GM12878 (cell line): ENCODE results near the gene COL4A1.

ENCODE experiments used
- EZH2 ChIP-seq: IDR thresholded peaks from 2 replicates; pipeline ENCODE4 v1.6.1; 2012; ENCODE audit warnings: low read depth, mild to moderate bottlenecking, control low read depth, inconsistent platforms, low read length, borderline replicate concordance; ENCODE audit not compliant: control insufficient read depth
- NBN ChIP-seq: fragments of 450-650 bp; IDR thresholded peaks from 2 replicates; pipeline ENCODE4 v1.6.1; 2016
- NFYB ChIP-seq: IDR thresholded peaks from 2 replicates; pipeline ENCODE4 v1.6.1; 2011; ENCODE audit warnings: low read depth, mild to moderate bottlenecking, low read length, improper control_type of control experiment, moderate library complexity; ENCODE audit not compliant: insufficient read depth
- POLR2AphosphoS5 ChIP-seq: IDR thresholded peaks from 2 replicates; pipeline ENCODE4 v1.6.1; 2011; ENCODE audit warnings: mild to moderate bottlenecking, low read length, inconsistent platforms
- RAD21 ChIP-seq: IDR thresholded peaks from 2 replicates; pipeline ENCODE4 v1.6.1; 2011; ENCODE audit warnings: mild to moderate bottlenecking, low read depth, low read length, moderate library complexity; ENCODE audit not compliant: insufficient read depth
- RFX5 ChIP-seq: IDR thresholded peaks from 2 replicates; pipeline ENCODE4 v1.6.1; 2011; ENCODE audit warnings: low read depth, low read length, improper control_type of control experiment
- SREBF2 ChIP-seq: IDR thresholded peaks from 2 replicates; pipeline ENCODE4 v1.6.1; 2012; ENCODE audit warnings: mild to moderate bottlenecking, low read length
- TF ChIP-seq, protein P1 (sequence below): IDR thresholded peaks from 2 replicates; pipeline ENCODE4 v1.6.1; 2012; ENCODE audit warnings: mild to moderate bottlenecking, low read depth, low read length
- TF ChIP-seq, protein P2 (sequence below), 3 experiments: IDR thresholded peaks in 2 of 3; conservative IDR thresholded peaks in 1 of 3; 2 replicates each; pipeline ENCODE4 v1.5.1; 2011; ENCODE audit warnings: low read depth in 3 of 3, low read length in 3 of 3, mild to moderate bottlenecking in 3 of 3, control low read depth in 2 of 3, moderate library complexity in 2 of 3, inconsistent platforms in 1 of 3, mixed read lengths in 1 of 3; ENCODE audit not compliant: control insufficient read depth in 2 of 3, insufficient read depth in 1 of 3; ENCODE audit errors: extremely low read depth in 1 of 3
- TF ChIP-seq, protein P3 (sequence below): IDR thresholded peaks from 2 replicates; pipeline ENCODE4 v1.6.1; 2011; ENCODE audit warnings: low read depth, mild to moderate bottlenecking, low read length, moderate library complexity, borderline replicate concordance; ENCODE audit errors: extremely low read depth
- TF ChIP-seq, protein P4 (sequence below): fragments of 450-650 bp; IDR thresholded peaks from 2 replicates; pipeline ENCODE4 v1.6.1; 2018; ENCODE audit warnings: mild to moderate bottlenecking, low read depth, moderate library complexity; ENCODE audit not compliant: partially characterized antibody

DNA sequence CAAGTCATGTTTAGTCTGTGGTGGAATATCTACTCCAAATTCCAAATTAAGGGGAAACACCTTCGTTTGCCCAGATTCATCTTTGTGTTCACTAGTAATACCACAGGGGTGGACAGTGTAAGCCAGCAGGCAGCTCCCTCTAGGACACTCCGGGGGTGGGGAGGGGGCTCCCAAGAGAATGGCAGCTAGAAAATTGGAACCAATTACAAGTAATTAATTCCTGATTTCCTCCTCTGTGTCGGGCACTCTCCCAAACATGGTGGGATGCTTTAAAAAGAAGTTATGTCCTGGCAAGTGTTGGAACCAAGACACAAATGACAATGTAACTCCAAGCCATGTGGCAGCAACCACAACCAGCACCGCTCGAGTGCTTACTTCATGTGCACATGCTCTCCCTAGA lies 5.9 kb downstream of the COL4A1 start:
- TF ChIP-seq EZH2 (no peak), RAD21 (no peak), NFYB (no peak), POLR2AphosphoS5 (no peak), NBN (no peak), SREBF2 (no peak), RFX5 (no peak)
- TF ChIP-seq, protein P1, sequence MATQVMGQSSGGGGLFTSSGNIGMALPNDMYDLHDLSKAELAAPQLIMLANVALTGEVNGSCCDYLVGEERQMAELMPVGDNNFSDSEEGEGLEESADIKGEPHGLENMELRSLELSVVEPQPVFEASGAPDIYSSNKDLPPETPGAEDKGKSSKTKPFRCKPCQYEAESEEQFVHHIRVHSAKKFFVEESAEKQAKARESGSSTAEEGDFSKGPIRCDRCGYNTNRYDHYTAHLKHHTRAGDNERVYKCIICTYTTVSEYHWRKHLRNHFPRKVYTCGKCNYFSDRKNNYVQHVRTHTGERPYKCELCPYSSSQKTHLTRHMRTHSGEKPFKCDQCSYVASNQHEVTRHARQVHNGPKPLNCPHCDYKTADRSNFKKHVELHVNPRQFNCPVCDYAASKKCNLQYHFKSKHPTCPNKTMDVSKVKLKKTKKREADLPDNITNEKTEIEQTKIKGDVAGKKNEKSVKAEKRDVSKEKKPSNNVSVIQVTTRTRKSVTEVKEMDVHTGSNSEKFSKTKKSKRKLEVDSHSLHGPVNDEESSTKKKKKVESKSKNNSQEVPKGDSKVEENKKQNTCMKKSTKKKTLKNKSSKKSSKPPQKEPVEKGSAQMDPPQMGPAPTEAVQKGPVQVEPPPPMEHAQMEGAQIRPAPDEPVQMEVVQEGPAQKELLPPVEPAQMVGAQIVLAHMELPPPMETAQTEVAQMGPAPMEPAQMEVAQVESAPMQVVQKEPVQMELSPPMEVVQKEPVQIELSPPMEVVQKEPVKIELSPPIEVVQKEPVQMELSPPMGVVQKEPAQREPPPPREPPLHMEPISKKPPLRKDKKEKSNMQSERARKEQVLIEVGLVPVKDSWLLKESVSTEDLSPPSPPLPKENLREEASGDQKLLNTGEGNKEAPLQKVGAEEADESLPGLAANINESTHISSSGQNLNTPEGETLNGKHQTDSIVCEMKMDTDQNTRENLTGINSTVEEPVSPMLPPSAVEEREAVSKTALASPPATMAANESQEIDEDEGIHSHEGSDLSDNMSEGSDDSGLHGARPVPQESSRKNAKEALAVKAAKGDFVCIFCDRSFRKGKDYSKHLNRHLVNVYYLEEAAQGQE: no peak
- TF ChIP-seq, protein P2, sequence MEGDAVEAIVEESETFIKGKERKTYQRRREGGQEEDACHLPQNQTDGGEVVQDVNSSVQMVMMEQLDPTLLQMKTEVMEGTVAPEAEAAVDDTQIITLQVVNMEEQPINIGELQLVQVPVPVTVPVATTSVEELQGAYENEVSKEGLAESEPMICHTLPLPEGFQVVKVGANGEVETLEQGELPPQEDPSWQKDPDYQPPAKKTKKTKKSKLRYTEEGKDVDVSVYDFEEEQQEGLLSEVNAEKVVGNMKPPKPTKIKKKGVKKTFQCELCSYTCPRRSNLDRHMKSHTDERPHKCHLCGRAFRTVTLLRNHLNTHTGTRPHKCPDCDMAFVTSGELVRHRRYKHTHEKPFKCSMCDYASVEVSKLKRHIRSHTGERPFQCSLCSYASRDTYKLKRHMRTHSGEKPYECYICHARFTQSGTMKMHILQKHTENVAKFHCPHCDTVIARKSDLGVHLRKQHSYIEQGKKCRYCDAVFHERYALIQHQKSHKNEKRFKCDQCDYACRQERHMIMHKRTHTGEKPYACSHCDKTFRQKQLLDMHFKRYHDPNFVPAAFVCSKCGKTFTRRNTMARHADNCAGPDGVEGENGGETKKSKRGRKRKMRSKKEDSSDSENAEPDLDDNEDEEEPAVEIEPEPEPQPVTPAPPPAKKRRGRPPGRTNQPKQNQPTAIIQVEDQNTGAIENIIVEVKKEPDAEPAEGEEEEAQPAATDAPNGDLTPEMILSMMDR (IDR thresholded peaks at IDR 0.05 in 2 of 3, conservative IDR thresholded peaks at IDR 0.05 in 1 of 3; ENCODE audit: control insufficient read depth in 2 of 3, extremely low read depth in 1 of 3, insufficient read depth in 1 of 3, low read depth in 3 of 3, low read length in 3 of 3): no peak
- TF ChIP-seq, protein P3, sequence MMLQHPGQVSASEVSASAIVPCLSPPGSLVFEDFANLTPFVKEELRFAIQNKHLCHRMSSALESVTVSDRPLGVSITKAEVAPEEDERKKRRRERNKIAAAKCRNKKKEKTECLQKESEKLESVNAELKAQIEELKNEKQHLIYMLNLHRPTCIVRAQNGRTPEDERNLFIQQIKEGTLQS: no peak
- TF ChIP-seq, protein P4, sequence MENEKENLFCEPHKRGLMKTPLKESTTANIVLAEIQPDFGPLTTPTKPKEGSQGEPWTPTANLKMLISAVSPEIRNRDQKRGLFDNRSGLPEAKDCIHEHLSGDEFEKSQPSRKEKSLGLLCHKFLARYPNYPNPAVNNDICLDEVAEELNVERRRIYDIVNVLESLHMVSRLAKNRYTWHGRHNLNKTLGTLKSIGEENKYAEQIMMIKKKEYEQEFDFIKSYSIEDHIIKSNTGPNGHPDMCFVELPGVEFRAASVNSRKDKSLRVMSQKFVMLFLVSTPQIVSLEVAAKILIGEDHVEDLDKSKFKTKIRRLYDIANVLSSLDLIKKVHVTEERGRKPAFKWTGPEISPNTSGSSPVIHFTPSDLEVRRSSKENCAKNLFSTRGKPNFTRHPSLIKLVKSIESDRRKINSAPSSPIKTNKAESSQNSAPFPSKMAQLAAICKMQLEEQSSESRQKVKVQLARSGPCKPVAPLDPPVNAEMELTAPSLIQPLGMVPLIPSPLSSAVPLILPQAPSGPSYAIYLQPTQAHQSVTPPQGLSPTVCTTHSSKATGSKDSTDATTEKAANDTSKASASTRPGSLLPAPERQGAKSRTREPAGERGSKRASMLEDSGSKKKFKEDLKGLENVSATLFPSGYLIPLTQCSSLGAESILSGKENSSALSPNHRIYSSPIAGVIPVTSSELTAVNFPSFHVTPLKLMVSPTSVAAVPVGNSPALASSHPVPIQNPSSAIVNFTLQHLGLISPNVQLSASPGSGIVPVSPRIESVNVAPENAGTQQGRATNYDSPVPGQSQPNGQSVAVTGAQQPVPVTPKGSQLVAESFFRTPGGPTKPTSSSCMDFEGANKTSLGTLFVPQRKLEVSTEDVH: no peak
